RWPE1 (cell line): Measurements from ENCODE around the gene CD300E.
A peak's percentile ranks its signal among the peaks of the same experiment; 100 is the strongest.

ENCODE experiments used
- CTCF ChIA-PET: fragments of 350-600 bp; sonication (Branson Sonifier 250); formaldehyde crosslinking; extraction: SDS; loops from one replicate; lab custom pipeline; 2021; lab: Yijun Ruan, JAX
- POLR2A ChIA-PET: fragments of 400-600 bp; formaldehyde crosslinking; extraction: SDS; loops from one replicate; lab custom pipeline; 2020; ENCODE audit warnings: antibody characterized with exemption; ENCODE audit not compliant: low non-redundant PET; lab: Yijun Ruan, JAX
- DNase-seq: peaks from one replicate; pipeline ENCODE4 v3.0.0; 2012; ENCODE audit warnings: low spot score
- H3K27ac ChIP-seq: fragments of 450-650 bp; 2 replicates; pipeline ENCODE4 v1.5.1; 2017
- CTCF ChIP-seq: fragments of 450-650 bp; conservative IDR thresholded peaks from 2 replicates; pipeline ENCODE4 v1.5.1; 2017; ENCODE audit warnings: low read depth, mild to moderate bottlenecking

The CD300E gene

GRCh38 chr17:74623693-74624093 lies at the start of gene CD300E:
CD300E (minus strand) TSS chr17:74623738; CDS start chr17:74623621, 117 bp downstream.
- POLR2A ChIA-PET: no interaction called here
- DNase-seq: no peak

GRCh38 chr17:74671031-74671771 lies 47.7 kb upstream of the CD300E start:
- POLR2A ChIA-PET: no interaction called here
- CTCF ChIA-PET: interaction anchor here (0.6 to 1.0 kb wide), 2 partner anchors 66 to 120 kb away, joined by 3 read pairs; partner anchors contain the start of gene RAB37
- TF ChIP-seq CTCF: no peak
- no peak overlapping the region for H3K27ac ChIP-seq
- DNase-seq: peak; percentile 68

More at GRCh38 chr17:74623693-74624093, at the start of gene CD300E:
- H3K27ac ChIP-seq: no peak within 1 kb of the TSS
- no peak for TF ChIP-seq CTCF
- CTCF ChIA-PET: no interaction called here

- ChIA-PET CTCF (no interaction called here), POLR2A (no interaction called here)
- no peak for TF ChIP-seq CTCF
- H3K27ac ChIP-seq: no peak overlapping the region
- no peak for DNase-seq
These were observed 46.8 kb upstream of the CD300E start for GRCh38 chr17:74670329-74670728.

GRCh38 chr17:74663561-74663960 lies 40.0 kb upstream of the CD300E start:
- no peak overlapping the region for H3K27ac ChIP-seq
- ChIA-PET CTCF (no interaction called here), POLR2A (no interaction called here)
- no peak for DNase-seq
- TF ChIP-seq CTCF: no peak

- no peak for TF ChIP-seq CTCF
- no peak overlapping the region for H3K27ac ChIP-seq
- CTCF ChIA-PET: interaction anchor here (1.0 kb wide), 1 partner anchor 132 kb away, joined by 4 read pairs; no protein-coding TSS in a partner anchor
- DNase-seq: no peak
- POLR2A ChIA-PET: no interaction called here
These were observed 36.4 kb upstream of the CD300E start for GRCh38 chr17:74659889-74660288.

- H3K27ac ChIP-seq: no peak overlapping the region
- ChIA-PET CTCF (no interaction called here), POLR2A (no interaction called here)
- TF ChIP-seq CTCF: no peak
- no peak for DNase-seq
These were observed 35.1 kb upstream of the CD300E start for GRCh38 chr17:74658620-74659019.
